Stomach (tissue), 9 donors: ENCODE measurements around the gene DISP3. TPM values are rescaled to one million over a fixed set of nuclear protein-coding genes. Genes with fewer than 3 reads are reported as not detected.

Experiments used
- DNase-seq, 2 donors: peaks; one replicate each; pipeline versions ENCODE4 v3.0.0 to v3.0.0-alpha.2; 2013 to 2019
- H3K27ac ChIP-seq, 5 donors: fragments of 200-600 bp in 4 of 5; sonication (generic) in 4 of 5; one replicate each; pipeline ENCODE4 v1.5.1; 2013 to 2019; ENCODE audit warnings: mild to moderate bottlenecking in 1 of 5, moderate library complexity in 1 of 5
- H3K27me3 ChIP-seq, 3 donors: fragments of 200-600 bp; sonication (generic); one replicate each; pipeline ENCODE4 v1.5.1; 2017 to 2019; ENCODE audit warnings: mixed run types in 1 of 3
- H3K36me3 ChIP-seq, 4 donors: fragments of 200-600 bp; sonication (generic); 1 replicate in 3 of 4; 2 replicates in 1 of 4; pipeline ENCODE4 v1.5.1; 2016 to 2019
- H3K4me1 ChIP-seq, 4 donors: fragments of 200-600 bp; sonication (generic); one replicate each; pipeline ENCODE4 v1.5.1; 2016 to 2019
- H3K4me3 ChIP-seq, 4 donors: fragments of 200-600 bp; sonication (generic) in 3 of 4; one replicate each; pipeline ENCODE4 v1.5.1; 2016 to 2019; ENCODE audit warnings: mild to moderate bottlenecking in 1 of 4
- H3K9me3 ChIP-seq, 4 donors: fragments of 200-600 bp; sonication (generic); one replicate each; pipeline ENCODE4 v1.5.1; 2016 to 2019
- EP300 ChIP-seq: sonication (generic); formaldehyde crosslinking; IDR thresholded peaks from one replicate; pipeline ENCODE4 v1.6.1; 2017; ENCODE audit warnings: antibody characterized with exemption
- POLR2A ChIP-seq, 4 donors: fragments of 450-650 bp; IDR thresholded peaks; one replicate each; pipeline ENCODE4 v1.6.1; 2016; ENCODE audit warnings: antibody characterized with exemption in 4 of 4, control low read depth in 2 of 4, mild to moderate bottlenecking in 1 of 4, moderate library complexity in 1 of 4
- POLR2AphosphoS5 ChIP-seq, 3 donors: sonication (generic); formaldehyde crosslinking; IDR thresholded peaks; one replicate each; pipeline ENCODE4 v1.6.1; 2016; ENCODE audit warnings: antibody characterized with exemption in 3 of 3
- WGBS, 5 donors: extraction: QIAGEN DNeasy Blood & Tissue Kit in 3 of 5; methylation state at CpG; one replicate each; pipeline versions ENCODE4 v1.1.5 to v1.1.7; 2013 to 2018; 5-methylcytosine and 5-hydroxymethylcytosine counted together
- intact Hi-C: fragments of 100-400 bp; cut with DNase I; formaldehyde crosslinking; loops from one replicate; pipeline ENCODE4 v1.15.1; 2023; ENCODE audit warnings: low total_unique reads
- polyA plus RNA-seq, 3 donors: library from polyadenylated mRNA; stranded (reverse); fragments of 200-250 nt; gene quantifications; one replicate each; pipeline ENCODE4 v1.2.3, GENCODE V29; 2013
- total RNA-seq, 5 donors: library from RNA; depleted of rRNA; stranded (reverse); fragments of >200 nt; gene quantifications; one replicate each; pipeline versions ENCODE4 v1.1.0 to v1.2.3, GENCODE V29; 2014 to 2016
- TF ChIP-seq, protein P1 (sequence below), 7 experiments: fragments of 450-650 bp in 4 of 7; fragments of 200-600 bp in 3 of 7; sonication (generic) in 3 of 7; IDR thresholded peaks; one replicate each; pipeline ENCODE4 v1.5.1; 2016 to 2019; ENCODE audit warnings: antibody characterized with exemption in 7 of 7, control low read depth in 2 of 7, mild to moderate bottlenecking in 1 of 7
- donor health status: healthy with polysubstance abuse.
- donor health status: Bipolar disorder and iron deficiency.
- donor health status: healthy.

Gene DISP3
- total and polyA plus RNA-seq, 8 donors, result 0.08 to 0.45 TPM; not detected in 6

DNA sequence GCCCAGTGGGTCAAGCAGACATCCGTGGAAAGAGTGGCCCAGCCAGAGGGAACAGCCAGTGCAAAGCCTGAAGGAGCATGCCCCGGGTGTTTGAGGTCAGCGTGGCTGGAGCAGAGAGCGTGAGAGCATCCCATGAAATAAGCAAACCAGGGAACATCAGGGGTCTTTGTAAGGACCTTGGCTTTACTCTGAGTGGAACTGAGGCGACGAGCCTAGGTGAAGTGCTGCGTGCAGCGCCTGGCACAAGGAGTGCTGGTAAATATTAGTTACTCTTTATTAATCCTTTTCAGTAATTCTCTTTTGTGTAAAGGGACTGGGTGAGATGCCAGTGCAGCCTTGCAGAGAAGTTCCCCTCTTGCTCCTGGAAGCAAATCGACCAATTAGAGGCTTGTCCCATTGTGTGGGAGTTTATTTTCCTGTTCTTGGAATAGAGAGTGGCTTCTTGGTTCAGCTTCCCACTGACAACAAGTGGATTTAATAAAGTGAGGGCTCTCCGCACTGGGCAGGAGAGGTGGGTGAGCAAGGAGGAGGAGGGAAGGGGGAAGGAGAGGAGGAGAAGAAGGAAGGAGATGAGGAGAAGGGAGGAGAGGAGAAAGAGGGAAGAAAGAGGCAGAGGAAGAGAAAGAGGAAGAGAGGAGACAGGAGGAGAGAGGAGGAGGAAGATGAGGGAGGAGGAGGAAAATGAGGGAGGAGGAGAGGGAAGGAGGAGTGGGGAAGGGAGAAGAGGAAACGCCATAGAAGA is 37.6 kb upstream of the DISP3 start:
- DNase-seq, result no peak
- Histone ChIP-seq H3K27ac (no peak overlapping the region), H3K4me3 (no peak overlapping the region), H3K36me3 (no peaks in the 10 kb centered on the region), H3K9me3 (no peaks in the 10 kb centered on the region), H3K27me3 (peaks cover 0 to 75% (median 10%) of the 10 kb centered on the region in 3 donors), H3K4me1 (no peaks in the 10 kb centered on the region)
- TF ChIP-seq EP300, result no peak
- TF ChIP-seq, protein P1, sequence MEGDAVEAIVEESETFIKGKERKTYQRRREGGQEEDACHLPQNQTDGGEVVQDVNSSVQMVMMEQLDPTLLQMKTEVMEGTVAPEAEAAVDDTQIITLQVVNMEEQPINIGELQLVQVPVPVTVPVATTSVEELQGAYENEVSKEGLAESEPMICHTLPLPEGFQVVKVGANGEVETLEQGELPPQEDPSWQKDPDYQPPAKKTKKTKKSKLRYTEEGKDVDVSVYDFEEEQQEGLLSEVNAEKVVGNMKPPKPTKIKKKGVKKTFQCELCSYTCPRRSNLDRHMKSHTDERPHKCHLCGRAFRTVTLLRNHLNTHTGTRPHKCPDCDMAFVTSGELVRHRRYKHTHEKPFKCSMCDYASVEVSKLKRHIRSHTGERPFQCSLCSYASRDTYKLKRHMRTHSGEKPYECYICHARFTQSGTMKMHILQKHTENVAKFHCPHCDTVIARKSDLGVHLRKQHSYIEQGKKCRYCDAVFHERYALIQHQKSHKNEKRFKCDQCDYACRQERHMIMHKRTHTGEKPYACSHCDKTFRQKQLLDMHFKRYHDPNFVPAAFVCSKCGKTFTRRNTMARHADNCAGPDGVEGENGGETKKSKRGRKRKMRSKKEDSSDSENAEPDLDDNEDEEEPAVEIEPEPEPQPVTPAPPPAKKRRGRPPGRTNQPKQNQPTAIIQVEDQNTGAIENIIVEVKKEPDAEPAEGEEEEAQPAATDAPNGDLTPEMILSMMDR (IDR thresholded peaks at IDR 0.05), result no peak
- no peak for TF ChIP-seq POLR2AphosphoS5 (IDR thresholded peaks at IDR 0.05)
- no peak for TF ChIP-seq POLR2A (IDR thresholded peaks at IDR 0.05)
- WGBS, 5 donors, result 51 to 62% (median 54%) methylated on average over 11 of the region's 11 CpGs
- intact Hi-C loops, result no loop called here

DNA sequence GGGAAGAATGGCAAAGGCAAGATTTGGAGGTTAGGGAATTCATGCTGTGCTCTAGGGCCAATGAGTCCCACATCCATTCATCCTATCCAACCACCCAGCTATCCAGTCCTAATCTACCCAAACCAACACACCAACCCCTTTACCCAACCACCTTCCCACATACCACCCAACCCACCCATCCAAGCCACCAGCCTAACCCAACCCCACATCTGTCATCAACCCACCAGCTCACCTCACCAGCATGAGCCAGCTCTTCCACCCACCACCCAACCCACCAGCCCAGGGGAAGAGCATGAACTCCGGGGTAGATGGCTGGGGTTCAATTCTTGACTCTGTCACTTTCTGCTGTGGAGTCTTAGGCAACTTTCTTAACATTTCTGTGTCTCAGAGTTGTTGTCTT is 35.9 kb upstream of the DISP3 start:
- no peak for DNase-seq
- WGBS, 5 donors, result 78 to 100% (median 91%) methylated on average over 1 of the region's 1 CpG
- Histone ChIP-seq H3K36me3 (no peaks in the 10 kb centered on the region), H3K27me3 (peaks cover 0 to 86% (median 12%) of the 10 kb centered on the region in 3 donors), H3K9me3 (no peaks in the 10 kb centered on the region), H3K4me1 (no peaks in the 10 kb centered on the region), H3K4me3 (no peak overlapping the region), H3K27ac (no peak overlapping the region)
- TF ChIP-seq, protein P1 (IDR thresholded peaks at IDR 0.05), result no peak
- TF ChIP-seq POLR2A (IDR thresholded peaks at IDR 0.05), result no peak
- TF ChIP-seq EP300, result no peak
- TF ChIP-seq POLR2AphosphoS5 (IDR thresholded peaks at IDR 0.05), result no peak
- intact Hi-C loops, result no loop called here

DNA sequence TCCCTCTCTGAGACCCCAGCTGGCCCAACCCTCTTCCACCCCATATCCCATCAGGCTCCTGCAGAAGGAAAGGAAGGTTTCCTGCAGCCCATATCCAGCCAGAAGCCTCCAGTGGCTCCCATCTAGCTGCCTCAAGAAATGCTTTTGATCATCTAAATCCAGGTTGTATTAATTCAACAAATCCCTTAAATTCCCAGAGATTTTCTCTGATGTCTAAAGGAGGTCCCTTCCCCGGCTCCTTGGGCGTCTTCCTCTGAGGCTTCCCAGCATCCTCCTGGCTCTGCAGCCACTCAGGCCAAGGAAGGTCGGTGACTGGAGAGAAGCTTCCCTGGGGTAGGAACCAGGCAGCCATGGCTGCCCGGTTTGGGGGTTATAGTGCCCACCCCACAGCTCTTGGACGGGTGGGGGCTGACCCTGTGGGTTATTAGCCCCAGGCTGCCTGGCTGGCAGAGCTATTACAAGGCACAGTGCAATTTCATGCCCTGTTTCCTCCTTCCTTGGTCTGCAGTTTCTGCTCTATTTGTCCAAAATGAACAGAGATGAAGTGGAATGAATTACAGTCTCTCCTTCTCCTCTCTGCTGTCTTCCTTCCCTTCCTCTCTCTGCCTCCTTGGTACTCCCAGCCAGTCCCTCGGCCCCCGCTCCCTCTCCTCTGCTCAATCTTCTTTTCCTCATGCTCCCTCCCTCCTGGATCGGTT is 34.8 kb upstream of the DISP3 start:
- TF ChIP-seq POLR2A (IDR thresholded peaks at IDR 0.05), result no peak
- TF ChIP-seq, protein P1 (IDR thresholded peaks at IDR 0.05), result no peak
- no peak for TF ChIP-seq EP300
- TF ChIP-seq POLR2AphosphoS5 (IDR thresholded peaks at IDR 0.05), result no peak
- H3K27me3 ChIP-seq, result peaks cover 0 to 86% (median 12%) of the 10 kb centered on the region in 3 donors

DNA sequence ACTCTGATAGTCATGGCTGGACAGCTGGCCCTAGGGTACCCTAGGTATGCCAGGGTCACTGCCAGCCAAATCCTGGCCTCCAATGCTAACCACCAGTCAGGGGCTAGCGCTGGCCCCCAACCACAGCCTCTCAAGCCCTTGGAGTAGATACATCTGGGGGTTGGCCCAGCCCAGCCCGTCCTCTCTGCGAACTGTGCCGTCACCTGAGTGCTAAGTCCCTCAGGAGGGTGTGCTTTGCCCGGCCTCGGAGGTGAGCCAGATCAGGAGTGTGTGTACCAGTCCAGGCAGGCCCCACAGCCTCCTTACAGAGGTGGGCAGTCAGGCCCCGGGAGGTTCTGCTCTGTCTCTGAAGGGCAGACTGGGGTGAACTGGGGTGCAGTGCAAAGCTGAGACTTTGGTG is 34.0 kb upstream of the DISP3 start:
- no peak for DNase-seq
- no peaks in the 10 kb centered on the region for H3K4me1 ChIP-seq
- WGBS, 5 donors, result 63 to 87% (median 65%) methylated on average over 3 to 7 of the region's 7 CpGs
- intact Hi-C loops, result no loop called here
- TF ChIP-seq, protein P1 (IDR thresholded peaks at IDR 0.05), result no peak
- TF ChIP-seq POLR2AphosphoS5 (IDR thresholded peaks at IDR 0.05) (no peak), POLR2A (IDR thresholded peaks at IDR 0.05) (no peak), EP300 (no peak)
- peaks cover 0 to 86% (median 12%) of the 10 kb centered on the region in 3 donors for H3K27me3 ChIP-seq
- no peaks in the 10 kb centered on the region for H3K36me3 ChIP-seq
- no peak overlapping the region for H3K27ac ChIP-seq
- no peak overlapping the region for H3K4me3 ChIP-seq
- no peaks in the 10 kb centered on the region for H3K9me3 ChIP-seq

More for the DNA sequence above, 34.8 kb upstream of the DISP3 start:
- Histone ChIP-seq H3K4me3 (no peak overlapping the region), H3K9me3 (no peaks in the 10 kb centered on the region), H3K4me1 (no peaks in the 10 kb centered on the region), H3K27ac (no peak overlapping the region), H3K36me3 (no peaks in the 10 kb centered on the region)
- DNase-seq, result no peak
- intact Hi-C loops, result no loop called here
- WGBS, 5 donors, result 58 to 67% (median 62%) methylated on average over 5 to 8 of the region's 8 CpGs
